HCT116 (cell line): Measurements from ENCODE around the gene CNTNAP2. TPM values are rescaled to one million over a fixed set of nuclear protein-coding genes. Genes with fewer than 3 reads are reported as not detected.

Experiments used
- ATAC-seq: fragments of 200-7000 bp; cut with Tn5 transposase; 2 replicates; pipeline ENCODE4 v1.9.1; 2020; ENCODE audit warnings: mild to moderate bottlenecking, moderate library complexity
- BruUV-seq: library from RNA; stranded (reverse); fragments of 400-500 nt; replicated peaks from 2 replicates; lab custom pipeline; 2021; lab: Mats Ljungman, UMichigan
- CTCF ChIA-PET: fragments of 300-600 bp; sonication (Branson Sonifier 250); formaldehyde crosslinking; loops from one replicate; lab custom pipeline; 2021; ENCODE audit warnings: antibody characterized with exemption; lab: Charles Lee
- POLR2A ChIA-PET: fragments of 300-600, 350-600 bp; sonication (Branson Sonifier 250); formaldehyde crosslinking; loops from one replicate; lab custom pipeline; 2021; ENCODE audit warnings: antibody characterized with exemption; lab: Charles Lee
- RAD21 ChIA-PET, 2 experiments: fragments of 300-600 bp; sonication (Branson Sonifier 250); formaldehyde crosslinking; loops; one replicate each; lab custom pipeline; 2023; ENCODE audit warnings: low total read pairs in 2 of 2; ENCODE audit not compliant: uncharacterized antibody in 2 of 2, unreplicated experiment in 2 of 2, low non-redundant PET in 1 of 2; lab: Charles Lee
- DNase-seq: peaks from one replicate; pipeline ENCODE4 v3.0.0-alpha.2; 2010; ENCODE audit warnings: low read depth, low spot score
- H2AFZ ChIP-seq: fragments of 200-600 bp; shearing (Covaris generic), sonication (generic); 2 replicates; pipeline ENCODE4 v1.6.1; 2017; ENCODE audit warnings: low read depth, mixed run types, mixed read lengths, antibody characterized with exemption, low read length; ENCODE audit not compliant: poor library complexity, severe bottlenecking
- H3K27ac ChIP-seq: 2 replicates; pipeline ENCODE4 v1.5.1; 2012; ENCODE audit warnings: low read depth, low read length
- H3K27me3 ChIP-seq: fragments of 200-600 bp; sonication (generic); 2 replicates; pipeline ENCODE4 v1.6.1; 2016; ENCODE audit warnings: mixed run types, low read length, mixed read lengths; ENCODE audit not compliant: insufficient read depth
- H3K36me3 ChIP-seq, 2 experiments: fragments of 200-500 bp in 1 of 2; fragments of 200-600 bp in 1 of 2; sonication (Bioruptor generic) in 1 of 2; sonication (generic) in 1 of 2; 2 replicates each; pipeline versions ENCODE4 v1.5.1 to v1.6.1; 2014 to 2016; ENCODE audit warnings: low read length in 2 of 2, inconsistent platforms in 1 of 2, mixed read lengths in 1 of 2, mixed run types in 1 of 2; ENCODE audit not compliant: insufficient read depth in 2 of 2, control insufficient read depth in 1 of 2
- H3K4me1 ChIP-seq, 2 experiments: fragments of 200-600 bp in 1 of 2; sonication (generic) in 1 of 2; 2 replicates each; pipeline versions ENCODE4 v1.5.1 to v1.6.1; 2012 to 2017; ENCODE audit warnings: low read length in 2 of 2, inconsistent platforms in 1 of 2, mild to moderate bottlenecking in 1 of 2, mixed read lengths in 1 of 2, mixed run types in 1 of 2, moderate library complexity in 1 of 2; ENCODE audit not compliant: insufficient read depth in 2 of 2, control insufficient read depth in 1 of 2
- H3K4me2 ChIP-seq: fragments of 200-600 bp; sonication (generic); 2 replicates; pipeline ENCODE4 v1.6.1; 2017; ENCODE audit warnings: mixed run types, low read length, mixed read lengths
- H3K4me3 ChIP-seq, 2 experiments: fragments of 200-600 bp in 1 of 2; sonication (generic) in 1 of 2; replicated peaks in 1 of 2; 2 replicates each; pipeline ENCODE4 v1.5.1; 2011 to 2016; ENCODE audit warnings: low read length in 2 of 2, control low read depth in 1 of 2, low read depth in 1 of 2, mild to moderate bottlenecking in 1 of 2, mixed read lengths in 1 of 2, mixed run types in 1 of 2
- H3K79me2 ChIP-seq: fragments of 200-600 bp; sonication (generic); 2 replicates; pipeline ENCODE4 v1.6.1; 2017; ENCODE audit warnings: mild to moderate bottlenecking, mixed run types, low read length, moderate library complexity, mixed read lengths; ENCODE audit not compliant: insufficient read depth
- H3K9ac ChIP-seq: fragments of 200-600 bp; sonication (generic); 2 replicates; pipeline ENCODE4 v1.6.1; 2016; ENCODE audit warnings: low read length, mixed read lengths
- H3K9me2 ChIP-seq: fragments of 200-600 bp; sonication (generic), shearing (Covaris generic); 2 replicates; pipeline ENCODE4 v1.6.1; 2017; ENCODE audit warnings: mixed run types, mild to moderate bottlenecking, moderate library complexity; ENCODE audit not compliant: insufficient read depth
- H3K9me3 ChIP-seq, 2 experiments: fragments of 200-500 bp in 1 of 2; fragments of 200-600 bp in 1 of 2; sonication (Bioruptor generic) in 1 of 2; sonication (generic) in 1 of 2; 2 replicates each; pipeline ENCODE4 v1.6.1; 2014 to 2017; ENCODE audit warnings: low read length in 2 of 2, mixed read lengths in 2 of 2, inconsistent platforms in 1 of 2, low read depth in 1 of 2, mild to moderate bottlenecking in 1 of 2, mixed run types in 1 of 2, moderate library complexity in 1 of 2; ENCODE audit not compliant: control insufficient read depth in 1 of 2, insufficient read depth in 1 of 2
- H4K20me1 ChIP-seq: fragments of 200-600 bp; sonication (generic), shearing (Covaris generic); 2 replicates; pipeline ENCODE4 v1.6.1; 2017; ENCODE audit warnings: mixed run types, mild to moderate bottlenecking, moderate library complexity; ENCODE audit not compliant: insufficient read depth
- CBX3 ChIP-seq: IDR thresholded peaks from 2 replicates; pipeline ENCODE4 v1.6.1; 2012; ENCODE audit warnings: low read depth
- CEBPB ChIP-seq: IDR thresholded peaks from 2 replicates; pipeline ENCODE4 v1.6.1; 2012; ENCODE audit warnings: low read depth
- ELF1 ChIP-seq: IDR thresholded peaks from 2 replicates; pipeline ENCODE4 v1.6.1; 2012; ENCODE audit warnings: low read depth, borderline replicate concordance
- EZH2 ChIP-seq: fragments of 200-600 bp; sonication (generic); IDR thresholded peaks from 2 replicates; pipeline ENCODE4 v1.6.1; 2017; ENCODE audit warnings: antibody characterized with exemption, mixed run types
- EZH2phosphoT487 ChIP-seq: fragments of 200-600 bp; IDR thresholded peaks from 2 replicates; pipeline ENCODE4 v1.6.1; 2018; ENCODE audit warnings: antibody characterized with exemption, borderline replicate concordance
- FOSL1 ChIP-seq: IDR thresholded peaks from 2 replicates; pipeline ENCODE4 v1.6.1; 2012; ENCODE audit warnings: low read depth
- JUND ChIP-seq: IDR thresholded peaks from 2 replicates; pipeline ENCODE4 v1.6.1; 2012
- POLR2A ChIP-seq: IDR thresholded peaks from 2 replicates; pipeline ENCODE4 v1.7.0; 2011; ENCODE audit warnings: borderline replicate concordance; ENCODE audit not compliant: insufficient read depth, insufficient read length; ENCODE audit errors: extremely low read depth
- POLR2AphosphoS5 ChIP-seq: IDR thresholded peaks from 2 replicates; pipeline ENCODE4 v1.6.1; 2011; ENCODE audit warnings: mild to moderate bottlenecking, low read depth, low read length, moderate library complexity
- RAD21 ChIP-seq: IDR thresholded peaks from 2 replicates; pipeline ENCODE4 v1.6.1; 2012; ENCODE audit warnings: low read depth, mild to moderate bottlenecking
- SP1 ChIP-seq: IDR thresholded peaks from 2 replicates; pipeline ENCODE4 v1.6.1; 2012; ENCODE audit warnings: low read depth
- SRF ChIP-seq: IDR thresholded peaks from 2 replicates; pipeline ENCODE4 v1.6.1; 2012; ENCODE audit warnings: low read depth
- TCF7L2 ChIP-seq: IDR thresholded peaks from 2 replicates; pipeline ENCODE4 v1.7.0; 2011; ENCODE audit warnings: borderline replicate concordance, inconsistent platforms; ENCODE audit not compliant: insufficient read depth, insufficient read length; ENCODE audit errors: extremely low read depth
- YY1 ChIP-seq: IDR thresholded peaks from 2 replicates; pipeline ENCODE4 v1.6.1; 2011; ENCODE audit warnings: low read length, low read depth, moderate library complexity, mild to moderate bottlenecking; ENCODE audit not compliant: insufficient replicate concordance; ENCODE audit errors: extremely low read depth
- intact Hi-C: fragments of 100-400 bp; cut with micrococcal nuclease; formaldehyde crosslinking; loops from 2 replicates; pipeline ENCODE4 v1.10.0; 2022
- total RNA-seq: library from RNA; stranded (reverse); gene quantifications from one replicate; pipeline ENCODE4 v1.2.1, GENCODE V29; 2021; ENCODE audit not compliant: unreplicated experiment
- TF ChIP-seq, protein P1 (sequence below): IDR thresholded peaks from 2 replicates; pipeline ENCODE4 v1.6.1; 2012; ENCODE audit warnings: low read depth
- TF ChIP-seq, protein P2 (sequence below): IDR thresholded peaks from 2 replicates; pipeline ENCODE4 v1.6.1; 2012
- TF ChIP-seq, protein P3 (sequence below), 3 experiments: fragments of 200-600 bp in 1 of 3; sonication (generic) in 1 of 3; IDR thresholded peaks in 2 of 3; conservative IDR thresholded peaks in 1 of 3; 2 replicates each; pipeline ENCODE4 v1.5.1; 2012 to 2017; ENCODE audit warnings: low read depth in 2 of 3, low read length in 2 of 3, antibody characterized with exemption in 1 of 3, borderline replicate concordance in 1 of 3, control low read depth in 1 of 3, mild to moderate bottlenecking in 1 of 3, mixed read lengths in 1 of 3, mixed run types in 1 of 3, moderate library complexity in 1 of 3; ENCODE audit not compliant: insufficient read depth in 1 of 3
- TF ChIP-seq, protein P4 (sequence below): IDR thresholded peaks from 2 replicates; pipeline ENCODE4 v1.6.1; 2011; ENCODE audit warnings: mild to moderate bottlenecking, low read length, moderate library complexity; ENCODE audit not compliant: insufficient replicate concordance; ENCODE audit errors: extremely low read depth
- TF ChIP-seq, protein P5 (sequence below): IDR thresholded peaks from 2 replicates; pipeline ENCODE4 v1.6.1; 2012

The CNTNAP2 gene
- total RNA-seq, 1 experiment from 2014 or later, result 0.37 TPM

DNA sequence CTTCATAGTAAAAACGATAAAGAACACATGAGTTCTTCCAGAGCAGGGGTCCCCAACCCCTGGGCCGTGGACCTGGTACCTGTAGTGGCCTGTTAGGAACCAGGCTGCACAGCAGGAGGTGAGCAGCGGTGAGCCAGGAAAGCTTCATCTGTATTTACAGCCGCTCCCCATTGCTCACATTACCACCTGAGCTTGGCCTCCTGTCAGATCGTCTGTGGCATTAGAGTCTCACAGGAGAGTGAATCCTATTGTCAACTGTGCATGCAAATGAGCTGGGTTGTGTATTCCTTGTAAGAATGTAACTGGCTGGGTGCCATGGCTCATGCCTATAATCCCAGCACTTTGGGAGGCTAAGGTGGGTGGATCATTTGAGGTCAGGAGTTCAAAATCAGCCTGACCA, 229.5 kb downstream of the CNTNAP2 start:
- Histone ChIP-seq H4K20me1 (no peaks in the 10 kb centered on the region), H3K9me2 (no peaks in the 10 kb centered on the region), H3K27ac (no peak overlapping the region), H2AFZ (no peak overlapping the region), H3K4me2 (no peak overlapping the region), H3K9ac (no peak overlapping the region), H3K4me1 (no peaks in the 10 kb centered on the region), H3K9me3 (peaks cover 8 to 9% of the 10 kb centered on the region in 2 experiments; a peak in 2 of 4 replicates), H3K27me3 (no peaks in the 10 kb centered on the region), H3K79me2 (no peaks in the 10 kb centered on the region)
- ChIA-PET POLR2A (no interaction called here), CTCF (no interaction called here), RAD21 (no interaction called here)
- intact Hi-C loops, result no loop called here
- no peak for ATAC-seq
- BruUV-seq, result no TSS peak
- no peak for DNase-seq
- no peak for TF ChIP-seq EZH2phosphoT487
- no peak for TF ChIP-seq POLR2A
- no peak for TF ChIP-seq ELF1
- no peak for TF ChIP-seq TCF7L2
- TF ChIP-seq FOSL1, result no peak
- TF ChIP-seq JUND, result no peak
- TF ChIP-seq RAD21, result no peak
- TF ChIP-seq SP1, result no peak
- no peak for TF ChIP-seq YY1
- TF ChIP-seq CEBPB, result no peak
- TF ChIP-seq, protein P1, sequence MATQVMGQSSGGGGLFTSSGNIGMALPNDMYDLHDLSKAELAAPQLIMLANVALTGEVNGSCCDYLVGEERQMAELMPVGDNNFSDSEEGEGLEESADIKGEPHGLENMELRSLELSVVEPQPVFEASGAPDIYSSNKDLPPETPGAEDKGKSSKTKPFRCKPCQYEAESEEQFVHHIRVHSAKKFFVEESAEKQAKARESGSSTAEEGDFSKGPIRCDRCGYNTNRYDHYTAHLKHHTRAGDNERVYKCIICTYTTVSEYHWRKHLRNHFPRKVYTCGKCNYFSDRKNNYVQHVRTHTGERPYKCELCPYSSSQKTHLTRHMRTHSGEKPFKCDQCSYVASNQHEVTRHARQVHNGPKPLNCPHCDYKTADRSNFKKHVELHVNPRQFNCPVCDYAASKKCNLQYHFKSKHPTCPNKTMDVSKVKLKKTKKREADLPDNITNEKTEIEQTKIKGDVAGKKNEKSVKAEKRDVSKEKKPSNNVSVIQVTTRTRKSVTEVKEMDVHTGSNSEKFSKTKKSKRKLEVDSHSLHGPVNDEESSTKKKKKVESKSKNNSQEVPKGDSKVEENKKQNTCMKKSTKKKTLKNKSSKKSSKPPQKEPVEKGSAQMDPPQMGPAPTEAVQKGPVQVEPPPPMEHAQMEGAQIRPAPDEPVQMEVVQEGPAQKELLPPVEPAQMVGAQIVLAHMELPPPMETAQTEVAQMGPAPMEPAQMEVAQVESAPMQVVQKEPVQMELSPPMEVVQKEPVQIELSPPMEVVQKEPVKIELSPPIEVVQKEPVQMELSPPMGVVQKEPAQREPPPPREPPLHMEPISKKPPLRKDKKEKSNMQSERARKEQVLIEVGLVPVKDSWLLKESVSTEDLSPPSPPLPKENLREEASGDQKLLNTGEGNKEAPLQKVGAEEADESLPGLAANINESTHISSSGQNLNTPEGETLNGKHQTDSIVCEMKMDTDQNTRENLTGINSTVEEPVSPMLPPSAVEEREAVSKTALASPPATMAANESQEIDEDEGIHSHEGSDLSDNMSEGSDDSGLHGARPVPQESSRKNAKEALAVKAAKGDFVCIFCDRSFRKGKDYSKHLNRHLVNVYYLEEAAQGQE, result no peak
- TF ChIP-seq, protein P2, sequence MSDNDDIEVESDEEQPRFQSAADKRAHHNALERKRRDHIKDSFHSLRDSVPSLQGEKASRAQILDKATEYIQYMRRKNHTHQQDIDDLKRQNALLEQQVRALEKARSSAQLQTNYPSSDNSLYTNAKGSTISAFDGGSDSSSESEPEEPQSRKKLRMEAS, result no peak
- TF ChIP-seq, protein P3, sequence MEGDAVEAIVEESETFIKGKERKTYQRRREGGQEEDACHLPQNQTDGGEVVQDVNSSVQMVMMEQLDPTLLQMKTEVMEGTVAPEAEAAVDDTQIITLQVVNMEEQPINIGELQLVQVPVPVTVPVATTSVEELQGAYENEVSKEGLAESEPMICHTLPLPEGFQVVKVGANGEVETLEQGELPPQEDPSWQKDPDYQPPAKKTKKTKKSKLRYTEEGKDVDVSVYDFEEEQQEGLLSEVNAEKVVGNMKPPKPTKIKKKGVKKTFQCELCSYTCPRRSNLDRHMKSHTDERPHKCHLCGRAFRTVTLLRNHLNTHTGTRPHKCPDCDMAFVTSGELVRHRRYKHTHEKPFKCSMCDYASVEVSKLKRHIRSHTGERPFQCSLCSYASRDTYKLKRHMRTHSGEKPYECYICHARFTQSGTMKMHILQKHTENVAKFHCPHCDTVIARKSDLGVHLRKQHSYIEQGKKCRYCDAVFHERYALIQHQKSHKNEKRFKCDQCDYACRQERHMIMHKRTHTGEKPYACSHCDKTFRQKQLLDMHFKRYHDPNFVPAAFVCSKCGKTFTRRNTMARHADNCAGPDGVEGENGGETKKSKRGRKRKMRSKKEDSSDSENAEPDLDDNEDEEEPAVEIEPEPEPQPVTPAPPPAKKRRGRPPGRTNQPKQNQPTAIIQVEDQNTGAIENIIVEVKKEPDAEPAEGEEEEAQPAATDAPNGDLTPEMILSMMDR (IDR thresholded peaks at IDR 0.05 in 2 of 3, conservative IDR thresholded peaks at IDR 0.05 in 1 of 3; ENCODE audit: borderline replicate concordance in 1 of 3, insufficient read depth in 1 of 3, low read depth in 2 of 3, low read length in 2 of 3), result no peak
- no peak for TF ChIP-seq EZH2
- TF ChIP-seq POLR2AphosphoS5, result no peak
- no peak for TF ChIP-seq SRF
- no peak for TF ChIP-seq CBX3
- TF ChIP-seq, protein P4, sequence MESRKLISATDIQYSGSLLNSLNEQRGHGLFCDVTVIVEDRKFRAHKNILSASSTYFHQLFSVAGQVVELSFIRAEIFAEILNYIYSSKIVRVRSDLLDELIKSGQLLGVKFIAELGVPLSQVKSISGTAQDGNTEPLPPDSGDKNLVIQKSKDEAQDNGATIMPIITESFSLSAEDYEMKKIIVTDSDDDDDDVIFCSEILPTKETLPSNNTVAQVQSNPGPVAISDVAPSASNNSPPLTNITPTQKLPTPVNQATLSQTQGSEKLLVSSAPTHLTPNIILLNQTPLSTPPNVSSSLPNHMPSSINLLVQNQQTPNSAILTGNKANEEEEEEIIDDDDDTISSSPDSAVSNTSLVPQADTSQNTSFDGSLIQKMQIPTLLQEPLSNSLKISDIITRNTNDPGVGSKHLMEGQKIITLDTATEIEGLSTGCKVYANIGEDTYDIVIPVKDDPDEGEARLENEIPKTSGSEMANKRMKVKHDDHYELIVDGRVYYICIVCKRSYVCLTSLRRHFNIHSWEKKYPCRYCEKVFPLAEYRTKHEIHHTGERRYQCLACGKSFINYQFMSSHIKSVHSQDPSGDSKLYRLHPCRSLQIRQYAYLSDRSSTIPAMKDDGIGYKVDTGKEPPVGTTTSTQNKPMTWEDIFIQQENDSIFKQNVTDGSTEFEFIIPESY, result no peak
- TF ChIP-seq, protein P5, sequence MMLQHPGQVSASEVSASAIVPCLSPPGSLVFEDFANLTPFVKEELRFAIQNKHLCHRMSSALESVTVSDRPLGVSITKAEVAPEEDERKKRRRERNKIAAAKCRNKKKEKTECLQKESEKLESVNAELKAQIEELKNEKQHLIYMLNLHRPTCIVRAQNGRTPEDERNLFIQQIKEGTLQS, result no peak
- TF ChIP-seq, all 23 proteins: peak for 0
- Histone ChIP-seq H3K36me3 (no peaks in the 10 kb centered on the region), H3K4me3 (no peak overlapping the region)
